Endodermal cell (in vitro differentiated cells): ENCODE measurements around the gene MYH7. TPM values are rescaled to one million over a fixed set of nuclear protein-coding genes. Genes with fewer than 3 reads are reported as not detected.

Experiments used
- DNase-seq: peaks from one replicate; pipeline ENCODE4 v3.0.0-alpha.2; 2017
- H3K27ac ChIP-seq: 2 replicates; pipeline ENCODE4 v1.5.1; 2013; ENCODE audit warnings: mild to moderate bottlenecking, low read depth, low read length, moderate library complexity
- H3K27me3 ChIP-seq: 2 replicates; pipeline ENCODE4 v1.6.1; 2013; ENCODE audit warnings: mild to moderate bottlenecking, low read length, moderate library complexity; ENCODE audit not compliant: insufficient read depth, control insufficient read depth, poor library complexity, severe bottlenecking
- H3K36me3 ChIP-seq: 2 replicates; pipeline ENCODE4 v1.7.0; 2013; ENCODE audit warnings: mild to moderate bottlenecking, low read length, moderate library complexity; ENCODE audit not compliant: control insufficient read depth, insufficient read depth
- H3K4me1 ChIP-seq: one replicate; pipeline ENCODE4 v1.7.0; 2013; ENCODE audit warnings: low read length; ENCODE audit not compliant: control insufficient read depth, insufficient read depth
- H3K4me3 ChIP-seq: 2 replicates; pipeline ENCODE4 v1.5.1; 2013; ENCODE audit warnings: mild to moderate bottlenecking, low read length, moderate library complexity
- H3K9ac ChIP-seq: 2 replicates; pipeline ENCODE4 v1.6.1; 2013; ENCODE audit warnings: mild to moderate bottlenecking, low read length, moderate library complexity; ENCODE audit not compliant: poor library complexity, severe bottlenecking; ENCODE audit errors: extremely low read depth
- H3K9me3 ChIP-seq: 2 replicates; pipeline ENCODE4 v1.6.1; 2013; ENCODE audit warnings: mild to moderate bottlenecking, low read length, moderate library complexity; ENCODE audit not compliant: control insufficient read depth
- H3K27ac Mint-ChIP-seq: 2 replicates; pipeline ENCODE4 v1.8.0; 2020; ENCODE audit warnings: mixed read lengths
- H3K27me3 Mint-ChIP-seq: 2 replicates; pipeline ENCODE4 v1.8.0; 2021; ENCODE audit warnings: mild to moderate bottlenecking, mixed read lengths; ENCODE audit not compliant: insufficient read depth
- H3K36me3 Mint-ChIP-seq: 2 replicates; pipeline ENCODE4 v1.8.0; 2020; ENCODE audit warnings: low read depth, mixed read lengths
- H3K4me1 Mint-ChIP-seq: 2 replicates; pipeline ENCODE4 v1.8.0; 2020; ENCODE audit warnings: mixed read lengths
- H3K4me3 Mint-ChIP-seq: 2 replicates; pipeline ENCODE4 v1.8.0; 2020; ENCODE audit warnings: mild to moderate bottlenecking, moderate library complexity, mixed read lengths
- H3K9me3 Mint-ChIP-seq: 2 replicates; pipeline ENCODE4 v1.8.0; 2020; ENCODE audit warnings: mild to moderate bottlenecking, mixed read lengths
- WGBS, 2 experiments: methylation state at CpG; one replicate each; pipeline versions ENCODE4 v1.1.5 to v1.1.7; 2013; ENCODE audit warnings: missing lambda C conversion rate in 2 of 2, mixed read lengths in 1 of 2; ENCODE audit not compliant: insufficient coverage in 1 of 2, insufficient read length in 1 of 2; 5-methylcytosine and 5-hydroxymethylcytosine counted together
- total RNA-seq, 2 donors: library from RNA; stranded (reverse); fragmentation: NEBNext Ultra II Directional in 1 of 2; extraction: Animal tissue kit (Norgen Biotek cat#: 25700) in 1 of 2; gene quantifications; 2 replicates in 1 of 2; 3 replicates in 1 of 2; pipeline ENCODE4 v1.2.1, GENCODE V29; 2021
- TF ChIP-seq, protein P1 (sequence below): fragments of 200-600 bp; sonication (generic); conservative IDR thresholded peaks from 2 replicates; pipeline ENCODE4 v1.5.0; 2021; ENCODE audit warnings: antibody characterized with exemption, mild to moderate bottlenecking

The MYH7 gene
- total RNA-seq, 2 donors from 2014 or later = 0.55 TPM; not detected in 1

DNA sequence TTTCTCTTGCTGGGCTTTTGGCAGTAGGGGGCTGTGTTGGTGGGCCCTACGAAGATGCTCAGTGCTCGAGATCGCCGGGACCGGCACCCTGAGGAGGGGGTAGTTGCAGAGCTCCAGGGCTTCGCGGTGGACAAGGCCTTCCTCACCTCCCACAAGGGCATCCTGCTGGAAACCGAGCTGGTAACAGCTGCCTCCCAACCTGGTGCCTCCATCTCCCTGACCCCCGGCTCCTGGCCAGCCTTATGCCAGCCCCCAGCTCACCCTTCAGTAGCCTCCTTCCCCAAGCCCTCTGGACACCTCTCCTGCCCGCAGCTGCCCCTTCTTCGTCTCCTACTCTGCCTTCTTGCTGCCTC lies 58.3 kb downstream of the MYH7 start:
- TF ChIP-seq, protein P1, sequence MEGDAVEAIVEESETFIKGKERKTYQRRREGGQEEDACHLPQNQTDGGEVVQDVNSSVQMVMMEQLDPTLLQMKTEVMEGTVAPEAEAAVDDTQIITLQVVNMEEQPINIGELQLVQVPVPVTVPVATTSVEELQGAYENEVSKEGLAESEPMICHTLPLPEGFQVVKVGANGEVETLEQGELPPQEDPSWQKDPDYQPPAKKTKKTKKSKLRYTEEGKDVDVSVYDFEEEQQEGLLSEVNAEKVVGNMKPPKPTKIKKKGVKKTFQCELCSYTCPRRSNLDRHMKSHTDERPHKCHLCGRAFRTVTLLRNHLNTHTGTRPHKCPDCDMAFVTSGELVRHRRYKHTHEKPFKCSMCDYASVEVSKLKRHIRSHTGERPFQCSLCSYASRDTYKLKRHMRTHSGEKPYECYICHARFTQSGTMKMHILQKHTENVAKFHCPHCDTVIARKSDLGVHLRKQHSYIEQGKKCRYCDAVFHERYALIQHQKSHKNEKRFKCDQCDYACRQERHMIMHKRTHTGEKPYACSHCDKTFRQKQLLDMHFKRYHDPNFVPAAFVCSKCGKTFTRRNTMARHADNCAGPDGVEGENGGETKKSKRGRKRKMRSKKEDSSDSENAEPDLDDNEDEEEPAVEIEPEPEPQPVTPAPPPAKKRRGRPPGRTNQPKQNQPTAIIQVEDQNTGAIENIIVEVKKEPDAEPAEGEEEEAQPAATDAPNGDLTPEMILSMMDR = no peak
- no peak for DNase-seq
- no peak overlapping the region for H3K4me3 Mint-ChIP-seq
- Histone ChIP-seq H3K27me3 (no peaks in the 10 kb centered on the region), H3K9me3 (no peaks in the 10 kb centered on the region), H3K27ac (no peak overlapping the region), H3K9ac (no peak overlapping the region), H3K4me3 (no peak overlapping the region), H3K36me3 (no peaks in the 10 kb centered on the region), H3K4me1 (no peaks in the 10 kb centered on the region)
- H3K27ac Mint-ChIP-seq = no peak overlapping the region
- no peaks in the 10 kb centered on the region for H3K9me3 Mint-ChIP-seq
- no peaks in the 10 kb centered on the region for H3K4me1 Mint-ChIP-seq
- H3K36me3 Mint-ChIP-seq = no peaks in the 10 kb centered on the region
- peaks cover 45% of the 10 kb centered on the region for H3K27me3 Mint-ChIP-seq
- 74 to 85% methylated on average over 5 to 11 of the region's 11 CpGs for WGBS, 2 experiments

DNA sequence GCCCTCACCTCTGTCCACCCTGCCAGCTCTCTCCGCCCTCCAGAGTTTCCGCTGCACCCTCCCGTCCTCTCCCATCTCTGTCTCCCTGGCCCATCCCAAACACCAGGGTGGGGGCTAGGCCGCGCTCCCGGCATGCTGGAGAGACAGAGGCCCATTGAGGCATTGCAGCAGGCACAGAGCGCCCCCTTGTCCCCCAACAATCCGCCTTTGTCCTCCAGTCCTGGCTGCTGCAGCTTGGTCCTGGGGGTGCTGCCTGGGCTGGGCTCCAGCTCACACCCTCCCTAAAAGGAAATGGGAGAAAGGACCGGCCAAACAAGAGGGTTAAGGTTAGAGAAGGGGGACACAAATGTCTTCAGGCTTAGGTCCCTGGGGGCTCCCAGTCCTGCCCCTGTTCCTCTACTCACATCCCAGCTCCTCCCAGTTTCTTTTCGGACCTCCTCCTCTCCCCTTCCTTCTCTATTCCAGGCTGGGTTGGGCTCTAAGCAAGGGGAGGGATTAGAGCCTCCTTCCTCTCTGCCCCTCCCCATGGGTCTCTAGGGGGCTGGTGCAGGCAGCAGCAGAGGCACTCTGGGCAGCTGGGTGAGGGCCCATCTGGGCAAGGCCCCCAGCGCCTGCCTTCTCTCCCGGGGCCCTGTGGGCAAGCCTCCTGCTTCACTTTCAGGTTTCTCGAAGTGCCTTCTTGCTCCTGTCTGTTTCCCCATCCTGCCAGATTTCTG lies 58.8 kb downstream of the MYH7 start, which contains the start of gene CMTM5:
Gene CMTM5 (plus strand): TSS at position 565 of the 716 bp plus-strand sequence. CDS start 206 bp downstream, outside the sequence.
- Mint-ChIP-seq H3K9me3 (no peaks in the 10 kb centered on the region), H3K27me3 (peaks cover 46% of the 10 kb centered on the region), H3K36me3 (no peaks in the 10 kb centered on the region), H3K4me1 (no peaks in the 10 kb centered on the region), H3K27ac (no peak within 1 kb of the TSS), H3K4me3 (no peak within 1 kb of the TSS)
- Histone ChIP-seq H3K9ac (no peak within 1 kb of the TSS), H3K27me3 (no peaks in the 10 kb centered on the region), H3K36me3 (no peaks in the 10 kb centered on the region), H3K4me1 (no peaks in the 10 kb centered on the region), H3K4me3 (no peak within 1 kb of the TSS), H3K9me3 (no peaks in the 10 kb centered on the region), H3K27ac (no peak within 1 kb of the TSS)
- DNase-seq = peak; percentile 70
- WGBS, 2 experiments = 82 to 93% methylated on average over 3 to 12 of the region's 13 CpGs
- TF ChIP-seq, protein P1 = no peak

DNA sequence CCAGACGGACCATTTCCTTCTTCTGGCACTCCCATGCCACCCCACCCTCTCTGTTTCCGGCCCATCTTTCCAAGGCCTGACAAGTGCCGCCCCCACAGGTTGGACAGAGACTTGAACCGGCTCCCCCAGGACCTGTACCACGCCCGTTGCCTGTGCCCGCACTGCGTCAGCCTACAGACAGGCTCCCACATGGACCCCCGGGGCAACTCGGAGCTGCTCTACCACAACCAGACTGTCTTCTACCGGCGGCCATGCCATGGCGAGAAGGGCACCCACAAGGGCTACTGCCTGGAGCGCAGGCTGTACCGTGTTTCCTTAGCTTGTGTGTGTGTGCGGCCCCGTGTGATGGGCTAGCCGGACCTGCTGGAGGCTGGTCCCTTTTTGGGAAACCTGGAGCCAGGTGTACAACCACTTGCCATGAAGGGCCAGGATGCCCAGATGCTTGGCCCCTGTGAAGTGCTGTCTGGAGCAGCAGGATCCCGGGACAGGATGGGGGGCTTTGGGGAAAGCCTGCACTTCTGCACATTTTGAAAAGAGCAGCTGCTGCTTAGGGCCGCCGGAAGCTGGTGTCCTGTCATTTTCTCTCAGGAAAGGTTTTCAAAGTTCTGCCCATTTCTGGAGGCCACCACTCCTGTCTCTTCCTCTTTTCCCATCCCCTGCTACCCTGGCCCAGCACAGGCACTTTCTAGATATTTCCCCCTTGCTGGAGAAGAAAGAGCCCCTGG lies 59.8 kb downstream of the MYH7 start:
- no peak overlapping the region for H3K27ac Mint-ChIP-seq
- no peaks in the 10 kb centered on the region for H3K4me1 Mint-ChIP-seq
- no peaks in the 10 kb centered on the region for H3K4me1 ChIP-seq
- no peaks in the 10 kb centered on the region for H3K27me3 ChIP-seq
- no peaks in the 10 kb centered on the region for H3K9me3 ChIP-seq
- H3K27me3 Mint-ChIP-seq = peaks cover 46% of the 10 kb centered on the region
- no peak overlapping the region for H3K27ac ChIP-seq
- H3K9ac ChIP-seq = no peak overlapping the region
- H3K4me3 ChIP-seq = no peak overlapping the region
- no peaks in the 10 kb centered on the region for H3K9me3 Mint-ChIP-seq
- no peak overlapping the region for H3K4me3 Mint-ChIP-seq
- TF ChIP-seq, protein P1 = no peak
- no peaks in the 10 kb centered on the region for H3K36me3 ChIP-seq
- DNase-seq = no peak
- H3K36me3 Mint-ChIP-seq = no peaks in the 10 kb centered on the region
- WGBS, 2 experiments = 91 to 94% methylated on average over 16 to 21 of the region's 21 CpGs
